KMS-11 (cell line): ENCODE results near the gene MRPL22.

Experiments used
- H2AFZ ChIP-seq: fragments of 200-600 bp; sonication (generic); 2 replicates; pipeline ENCODE4 v1.6.1; 2016; ENCODE audit warnings: antibody characterized with exemption, mixed run types, low read depth
- H3K27ac ChIP-seq: fragments of 200-600 bp; sonication (generic); 2 replicates; pipeline ENCODE4 v1.6.1; 2016; ENCODE audit warnings: mild to moderate bottlenecking, mixed run types
- H3K27me3 ChIP-seq: fragments of 200-600 bp; sonication (generic); 2 replicates; pipeline ENCODE4 v1.6.1; 2017; ENCODE audit warnings: mild to moderate bottlenecking, low read depth, mixed run types, moderate library complexity; ENCODE audit not compliant: insufficient read depth
- H3K36me3 ChIP-seq: fragments of 200-600 bp; sonication (generic); 2 replicates; pipeline ENCODE4 v1.6.1; 2017; ENCODE audit warnings: mild to moderate bottlenecking, mixed run types; ENCODE audit not compliant: insufficient read depth
- H3K4me1 ChIP-seq: fragments of 200-600 bp; sonication (generic); 2 replicates; pipeline ENCODE4 v1.6.1; 2016; ENCODE audit warnings: mild to moderate bottlenecking, low read depth, mixed run types; ENCODE audit not compliant: poor library complexity, severe bottlenecking
- H3K4me2 ChIP-seq: fragments of 200-600 bp; sonication (generic); 2 replicates; pipeline ENCODE4 v1.7.0; 2016; ENCODE audit warnings: mild to moderate bottlenecking, mixed run types
- H3K4me3 ChIP-seq: fragments of 200-600 bp; sonication (generic); IDR thresholded peaks from 2 replicates; pipeline ENCODE4 v1.6.1; 2017; ENCODE audit warnings: low read depth, low read length, mixed read lengths; ENCODE audit not compliant: insufficient read depth
- H3K79me2 ChIP-seq: fragments of 200-600 bp; sonication (generic); 2 replicates; pipeline ENCODE4 v1.6.1; 2016; ENCODE audit warnings: low read depth, mixed run types; ENCODE audit not compliant: insufficient read depth
- H3K9ac ChIP-seq: fragments of 200-600 bp; sonication (generic); 2 replicates; pipeline ENCODE4 v1.6.1; 2016; ENCODE audit warnings: mild to moderate bottlenecking, mixed run types
- H4K20me1 ChIP-seq: fragments of 200-600 bp; sonication (generic); 2 replicates; pipeline ENCODE4 v1.6.1; 2016; ENCODE audit warnings: mild to moderate bottlenecking, mixed run types; ENCODE audit not compliant: insufficient read depth
- TF ChIP-seq, protein P1 (sequence below): fragments of 200-600 bp; sonication (generic); conservative IDR thresholded peaks from 2 replicates; pipeline ENCODE4 v1.6.1; 2017; ENCODE audit warnings: low read depth, mild to moderate bottlenecking, antibody characterized with exemption, low read length, moderate library complexity, mixed read lengths

MRPL22 gene

DNA sequence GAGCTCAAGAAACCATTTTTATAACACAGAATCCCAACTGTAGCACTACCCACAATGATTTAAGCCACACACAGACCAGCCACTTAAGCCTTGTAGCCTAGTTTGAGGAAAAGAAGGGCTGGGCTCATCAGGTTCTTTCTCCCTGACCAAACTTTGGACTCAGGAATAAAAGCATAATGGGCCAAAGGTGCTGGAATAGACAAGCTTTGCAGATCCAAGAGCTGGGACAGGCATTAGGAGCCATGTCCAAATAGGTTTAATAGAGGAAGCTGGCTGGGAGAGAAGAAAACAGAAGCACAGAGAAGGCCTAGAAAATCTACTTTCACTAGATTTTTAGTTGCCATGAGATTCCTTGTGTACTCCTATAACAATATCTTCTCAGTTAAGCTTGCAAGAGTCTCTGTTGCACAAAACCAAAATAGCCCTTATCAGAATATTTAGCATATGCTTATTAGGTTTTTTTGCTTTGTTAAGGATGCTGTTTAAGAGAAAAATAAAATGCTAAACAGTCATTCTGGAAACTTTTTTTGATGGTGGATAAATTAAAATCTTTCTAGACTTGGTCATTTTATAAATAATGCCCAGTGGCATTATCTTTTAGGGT, 44.2 kb upstream of the MRPL22 start:
- H3K9ac ChIP-seq = no peak overlapping the region
- no peaks in the 10 kb centered on the region for H3K27me3 ChIP-seq
- no peak overlapping the region for H3K4me2 ChIP-seq
- no peak overlapping the region for H2AFZ ChIP-seq
- no peaks in the 10 kb centered on the region for H3K79me2 ChIP-seq
- H3K27ac ChIP-seq = no peak overlapping the region
- H3K4me1 ChIP-seq = no peaks in the 10 kb centered on the region
- H4K20me1 ChIP-seq = no peaks in the 10 kb centered on the region
- TF ChIP-seq, protein P1, sequence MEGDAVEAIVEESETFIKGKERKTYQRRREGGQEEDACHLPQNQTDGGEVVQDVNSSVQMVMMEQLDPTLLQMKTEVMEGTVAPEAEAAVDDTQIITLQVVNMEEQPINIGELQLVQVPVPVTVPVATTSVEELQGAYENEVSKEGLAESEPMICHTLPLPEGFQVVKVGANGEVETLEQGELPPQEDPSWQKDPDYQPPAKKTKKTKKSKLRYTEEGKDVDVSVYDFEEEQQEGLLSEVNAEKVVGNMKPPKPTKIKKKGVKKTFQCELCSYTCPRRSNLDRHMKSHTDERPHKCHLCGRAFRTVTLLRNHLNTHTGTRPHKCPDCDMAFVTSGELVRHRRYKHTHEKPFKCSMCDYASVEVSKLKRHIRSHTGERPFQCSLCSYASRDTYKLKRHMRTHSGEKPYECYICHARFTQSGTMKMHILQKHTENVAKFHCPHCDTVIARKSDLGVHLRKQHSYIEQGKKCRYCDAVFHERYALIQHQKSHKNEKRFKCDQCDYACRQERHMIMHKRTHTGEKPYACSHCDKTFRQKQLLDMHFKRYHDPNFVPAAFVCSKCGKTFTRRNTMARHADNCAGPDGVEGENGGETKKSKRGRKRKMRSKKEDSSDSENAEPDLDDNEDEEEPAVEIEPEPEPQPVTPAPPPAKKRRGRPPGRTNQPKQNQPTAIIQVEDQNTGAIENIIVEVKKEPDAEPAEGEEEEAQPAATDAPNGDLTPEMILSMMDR = no peak
- H3K36me3 ChIP-seq = no peaks in the 10 kb centered on the region; the same call in 1 of the 2 replicates
- no peak overlapping the region for H3K4me3 ChIP-seq

DNA sequence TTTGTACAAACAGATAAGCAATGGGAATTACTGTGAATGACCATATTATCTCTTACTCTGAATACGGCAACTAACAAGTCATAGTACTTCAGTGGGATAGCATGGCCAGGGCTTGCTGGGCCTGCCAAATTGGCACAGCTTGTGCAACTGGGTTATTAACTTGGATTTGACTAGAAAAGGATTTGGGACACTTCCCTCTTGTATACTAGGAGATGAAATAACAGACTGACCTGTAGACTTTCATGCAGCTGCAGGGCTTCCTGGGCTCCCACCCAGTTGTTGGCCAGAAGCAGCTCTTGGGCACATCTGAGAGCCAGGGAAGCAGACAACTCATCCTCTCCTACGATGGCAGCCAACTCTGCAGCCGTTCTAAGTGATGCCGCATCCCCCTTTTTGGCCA, 42.7 kb upstream of the MRPL22 start:
- no peaks in the 10 kb centered on the region for H3K4me1 ChIP-seq
- H3K36me3 ChIP-seq = no peaks in the 10 kb centered on the region
- H3K79me2 ChIP-seq = no peaks in the 10 kb centered on the region

DNA sequence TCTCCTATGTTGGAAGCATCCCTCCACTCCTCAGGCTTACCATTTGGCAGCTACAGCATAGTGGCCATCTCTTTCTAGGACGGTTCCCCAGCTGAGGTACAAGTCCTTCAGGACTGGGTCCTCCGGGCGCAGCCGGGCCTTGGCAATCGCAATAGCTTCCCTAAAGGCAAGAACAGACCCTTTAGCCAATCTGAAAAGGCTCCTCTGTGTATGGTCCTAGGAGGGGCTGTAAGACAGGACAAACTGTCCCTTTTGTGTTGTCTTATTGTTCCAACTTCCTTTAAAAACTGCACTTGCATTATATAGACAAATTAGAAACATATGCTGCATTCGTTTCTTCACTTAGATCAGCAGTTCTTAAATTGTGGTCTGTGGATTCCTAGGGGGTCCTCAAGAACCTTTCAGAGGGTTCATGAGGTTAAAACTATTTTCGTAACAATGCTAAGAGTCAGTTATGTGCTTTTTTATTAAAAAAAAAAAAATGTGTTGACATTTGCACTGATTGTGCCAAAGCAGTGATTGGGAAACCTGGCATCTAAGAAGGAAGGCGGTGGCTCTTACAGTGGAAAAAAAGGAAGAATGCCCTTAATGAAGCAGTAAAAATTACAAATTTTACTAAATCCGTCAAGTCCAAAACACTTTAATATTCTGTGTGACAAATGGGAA, 41.6 kb upstream of the MRPL22 start:
- H3K4me1 ChIP-seq = no peaks in the 10 kb centered on the region
- TF ChIP-seq, protein P1 = no peak
- no peaks in the 10 kb centered on the region for H4K20me1 ChIP-seq
- H3K27me3 ChIP-seq = no peaks in the 10 kb centered on the region
- H3K79me2 ChIP-seq = no peaks in the 10 kb centered on the region
- no peak overlapping the region for H3K9ac ChIP-seq
- no peak overlapping the region for H3K4me3 ChIP-seq
- H2AFZ ChIP-seq = no peak overlapping the region
- no peak overlapping the region for H3K4me2 ChIP-seq
- H3K27ac ChIP-seq = no peak overlapping the region
- H3K36me3 ChIP-seq = no peaks in the 10 kb centered on the region

More for the DNA sequence above, 42.7 kb upstream of the MRPL22 start:
- Histone ChIP-seq H3K27ac (no peak overlapping the region), H3K9ac (no peak overlapping the region), H3K4me2 (no peak overlapping the region), H3K27me3 (no peaks in the 10 kb centered on the region), H4K20me1 (no peaks in the 10 kb centered on the region), H2AFZ (no peak overlapping the region), H3K4me3 (no peak overlapping the region)
- TF ChIP-seq, protein P1 = no peak

DNA sequence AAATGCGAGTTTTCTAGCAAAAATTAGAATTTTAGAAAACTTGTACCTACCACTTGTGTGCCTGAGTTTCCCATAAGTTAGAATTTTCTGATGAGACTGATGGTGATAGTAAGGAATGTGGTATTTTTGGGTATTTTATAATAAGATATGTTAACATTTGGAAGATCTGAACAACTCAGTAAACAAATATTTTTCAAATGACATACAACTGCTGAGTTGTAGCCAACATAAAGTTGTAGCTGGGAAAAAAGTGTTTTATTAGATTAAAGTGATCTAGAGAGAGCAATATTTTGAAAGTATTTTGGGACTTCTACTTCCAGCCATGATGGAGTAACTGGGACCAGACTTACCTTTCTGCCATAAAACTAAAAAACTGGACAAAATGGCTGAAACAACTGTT, 40.8 kb upstream of the MRPL22 start:
- Histone ChIP-seq H3K4me3 (no peak overlapping the region), H3K79me2 (no peaks in the 10 kb centered on the region), H2AFZ (no peak overlapping the region), H3K4me2 (no peak overlapping the region), H3K9ac (no peak overlapping the region), H3K4me1 (no peaks in the 10 kb centered on the region), H3K27ac (no peak overlapping the region), H4K20me1 (no peaks in the 10 kb centered on the region), H3K27me3 (no peaks in the 10 kb centered on the region), H3K36me3 (no peaks in the 10 kb centered on the region)
- TF ChIP-seq, protein P1 = no peak
